ENCODE results near the gene ARPC4.
A peak's percentile ranks its signal among the peaks of the same experiment; 100 is the strongest.

ARPC4 gene

DNA sequence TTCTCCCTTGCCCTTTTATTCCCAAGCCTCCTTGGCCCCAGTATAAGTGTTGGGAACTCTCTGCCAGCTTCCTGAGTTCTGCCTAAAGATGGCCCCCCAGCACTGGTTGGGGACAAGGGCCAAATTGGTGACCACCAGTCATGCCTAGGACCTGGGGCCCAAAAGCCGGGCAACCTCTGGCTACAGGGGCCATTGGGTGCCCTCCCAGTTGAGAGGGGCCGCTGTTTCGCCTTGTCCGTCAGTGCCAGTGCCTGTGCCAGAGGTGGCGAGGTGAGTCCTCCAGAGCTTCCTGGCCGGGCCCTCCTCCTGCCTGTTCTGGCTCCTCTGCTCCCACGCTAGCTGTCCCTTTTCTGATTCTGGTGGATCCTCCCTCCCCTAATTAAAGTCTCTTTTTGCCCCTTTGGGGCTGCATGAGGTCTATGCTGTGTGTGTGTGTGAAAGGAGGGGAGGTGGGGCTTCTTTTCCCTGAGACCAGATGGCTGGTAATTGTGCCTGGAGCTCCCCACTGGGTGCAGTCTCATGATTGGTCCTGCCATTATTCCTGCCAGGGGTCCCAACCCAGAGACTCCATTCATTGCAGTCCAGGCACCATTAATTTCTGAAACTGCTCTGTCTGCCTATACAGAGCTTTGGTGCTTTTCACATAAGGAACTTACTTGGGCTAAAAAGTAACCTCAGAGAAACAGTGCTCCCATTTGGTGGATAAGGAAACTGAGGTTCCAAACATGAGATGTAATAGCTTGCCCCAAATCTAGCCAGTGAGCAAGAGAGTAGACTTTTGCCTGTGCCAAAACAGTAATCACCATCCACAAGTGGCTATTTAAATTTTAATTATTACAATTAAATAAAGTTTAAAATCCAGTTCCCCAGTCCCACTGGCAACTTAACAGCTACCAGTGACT lies 14.1 kb downstream of the ARPC4 start:
- H3K27ac ChIP-seq (ENCODE audit: low read depth in 2 of 2, low read length in 2 of 2) = no peak overlapping the region
- H3K4me1 ChIP-seq (ENCODE audit: control insufficient read depth in 2 of 2, insufficient read depth in 2 of 2, low read length in 2 of 2) = peaks cover 16 to 22% of the 10 kb centered on the region in 2 donors
- no peak overlapping the region for H3K9ac ChIP-seq (ENCODE audit: low read depth in 1 of 2, low read length in 2 of 2)
- H3K36me3 ChIP-seq (ENCODE audit: control insufficient read depth in 2 of 2, insufficient read depth in 2 of 2, low read length in 2 of 2) = peaks cover 38 to 42% of the 10 kb centered on the region in 2 donors
- H3K27me3 ChIP-seq (ENCODE audit: control insufficient read depth in 2 of 2, insufficient read depth in 2 of 2, low read length in 2 of 2) = no peaks in the 10 kb centered on the region
- H3K9me3 ChIP-seq (ENCODE audit: control insufficient read depth in 2 of 2, low read length in 2 of 2) = no peaks in the 10 kb centered on the region
- no peak overlapping the region for H3K4me3 ChIP-seq (ENCODE audit: low read length in 2 of 2)

DNA sequence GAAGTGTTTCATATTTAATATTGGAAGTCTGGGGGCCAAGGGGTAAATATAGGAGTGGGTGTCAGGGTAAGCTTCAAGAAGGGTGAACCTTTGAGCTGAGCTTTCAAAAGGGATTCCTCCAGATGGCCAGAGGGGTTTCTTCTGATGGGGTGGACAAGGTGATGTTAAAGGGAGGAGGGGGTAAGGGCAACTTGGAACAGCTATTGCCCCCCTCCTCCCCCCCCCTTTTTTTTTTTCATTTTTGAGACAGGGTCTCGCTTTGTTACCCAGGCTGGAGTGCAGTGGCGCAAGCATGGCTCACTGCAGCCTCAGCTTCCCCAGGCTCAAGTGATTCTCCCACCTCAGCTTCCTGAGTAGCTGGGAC lies 15.1 kb downstream of the ARPC4 start:
- peaks cover 16 to 22% of the 10 kb centered on the region in 2 donors for H3K4me1 ChIP-seq (ENCODE audit: control insufficient read depth in 2 of 2, insufficient read depth in 2 of 2, low read length in 2 of 2)

DNA sequence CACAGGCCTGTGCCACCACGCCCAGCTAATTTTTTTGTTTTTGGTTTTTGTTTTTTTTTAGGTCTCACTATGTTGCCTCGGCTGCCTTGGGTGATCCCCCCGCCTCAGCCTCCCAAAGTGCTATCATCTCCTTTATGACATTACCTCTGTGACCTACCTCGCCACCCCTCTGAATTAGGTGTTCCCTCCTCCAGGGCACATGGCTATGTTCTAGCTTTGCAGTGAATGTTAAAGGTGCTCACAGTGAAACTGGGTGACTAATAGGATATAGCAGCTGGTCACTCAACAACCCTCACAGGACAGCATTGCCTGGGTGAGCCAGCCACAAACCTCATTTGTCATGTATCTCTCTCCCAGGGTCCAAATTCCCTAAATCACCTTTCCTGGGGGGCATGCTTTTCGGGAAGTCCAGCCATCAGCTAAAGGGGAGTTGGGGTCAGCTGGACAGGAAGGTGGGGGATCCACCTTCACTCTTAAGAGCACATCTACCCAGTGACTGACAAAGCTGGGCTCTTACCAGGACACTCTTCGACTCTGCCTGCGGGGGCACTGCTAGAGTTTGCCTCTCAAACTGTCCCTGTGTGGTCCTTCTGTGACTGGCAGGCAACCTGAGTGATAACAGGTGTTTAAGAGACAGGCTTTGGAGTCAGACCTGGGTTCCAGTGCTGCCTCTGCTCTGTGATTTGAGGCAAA lies 15.6 kb downstream of the ARPC4 start:
- Histone ChIP-seq H3K36me3 (ENCODE audit: control insufficient read depth in 2 of 2, insufficient read depth in 2 of 2, low read length in 2 of 2) (peaks cover 36 to 41% of the 10 kb centered on the region in 2 donors), H3K4me3 (ENCODE audit: low read length in 2 of 2) (peak overlapping the region in 1 of 2 donors; percentile 77), H3K9ac (ENCODE audit: low read depth in 1 of 2, low read length in 2 of 2) (peak overlapping the region; percentile 74 to 85), H3K4me1 (ENCODE audit: control insufficient read depth in 2 of 2, insufficient read depth in 2 of 2, low read length in 2 of 2) (peaks cover 16 to 22% of the 10 kb centered on the region in 2 donors), H3K27ac (ENCODE audit: low read depth in 2 of 2, low read length in 2 of 2) (peak overlapping the region; percentile 94 to 97), H3K27me3 (ENCODE audit: control insufficient read depth in 2 of 2, insufficient read depth in 2 of 2, low read length in 2 of 2) (no peaks in the 10 kb centered on the region), H3K9me3 (ENCODE audit: control insufficient read depth in 2 of 2, low read length in 2 of 2) (no peaks in the 10 kb centered on the region)

More for the DNA sequence above, 15.1 kb downstream of the ARPC4 start:
- no peak overlapping the region for H3K9ac ChIP-seq (ENCODE audit: low read depth in 1 of 2, low read length in 2 of 2)
- no peaks in the 10 kb centered on the region for H3K9me3 ChIP-seq (ENCODE audit: control insufficient read depth in 2 of 2, low read length in 2 of 2)
- H3K4me3 ChIP-seq (ENCODE audit: low read length in 2 of 2) = no peak overlapping the region
- H3K27me3 ChIP-seq (ENCODE audit: control insufficient read depth in 2 of 2, insufficient read depth in 2 of 2, low read length in 2 of 2) = no peaks in the 10 kb centered on the region
- no peak overlapping the region for H3K27ac ChIP-seq (ENCODE audit: low read depth in 2 of 2, low read length in 2 of 2)
- H3K36me3 ChIP-seq (ENCODE audit: control insufficient read depth in 2 of 2, insufficient read depth in 2 of 2, low read length in 2 of 2) = peaks cover 40 to 43% of the 10 kb centered on the region in 2 donors

DNA sequence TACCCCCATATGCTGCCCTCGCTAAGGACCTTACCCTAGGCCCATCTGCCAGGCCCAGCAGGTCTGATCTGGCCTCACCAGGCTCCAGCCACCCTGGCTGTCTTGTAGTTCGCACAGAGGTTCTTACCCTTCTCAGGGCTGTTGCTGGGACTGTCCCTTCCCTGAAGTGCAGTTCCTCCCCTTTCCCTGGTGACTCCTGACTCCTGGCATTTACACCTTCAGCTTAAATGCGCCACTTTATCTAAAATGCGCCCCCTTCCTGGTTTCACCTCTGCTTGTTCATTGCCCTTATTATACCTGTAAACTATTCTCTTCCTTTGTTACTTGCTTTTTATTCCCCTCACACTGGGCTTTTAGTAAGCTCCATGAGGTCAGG lies 16.3 kb downstream of the ARPC4 start:
- Histone ChIP-seq H3K9ac (ENCODE audit: low read depth in 1 of 2, low read length in 2 of 2) (peak overlapping the region; percentile 74 to 85), H3K27me3 (ENCODE audit: control insufficient read depth in 2 of 2, insufficient read depth in 2 of 2, low read length in 2 of 2) (no peaks in the 10 kb centered on the region), H3K27ac (ENCODE audit: low read depth in 2 of 2, low read length in 2 of 2) (peak overlapping the region; percentile 94 to 97), H3K9me3 (ENCODE audit: control insufficient read depth in 2 of 2, low read length in 2 of 2) (no peaks in the 10 kb centered on the region), H3K4me1 (ENCODE audit: control insufficient read depth in 2 of 2, insufficient read depth in 2 of 2, low read length in 2 of 2) (peaks cover 16 to 22% of the 10 kb centered on the region in 2 donors), H3K4me3 (ENCODE audit: low read length in 2 of 2) (peak overlapping the region; percentile 67 to 77), H3K36me3 (ENCODE audit: control insufficient read depth in 2 of 2, insufficient read depth in 2 of 2, low read length in 2 of 2) (peaks cover 29 to 34% of the 10 kb centered on the region in 2 donors)

DNA sequence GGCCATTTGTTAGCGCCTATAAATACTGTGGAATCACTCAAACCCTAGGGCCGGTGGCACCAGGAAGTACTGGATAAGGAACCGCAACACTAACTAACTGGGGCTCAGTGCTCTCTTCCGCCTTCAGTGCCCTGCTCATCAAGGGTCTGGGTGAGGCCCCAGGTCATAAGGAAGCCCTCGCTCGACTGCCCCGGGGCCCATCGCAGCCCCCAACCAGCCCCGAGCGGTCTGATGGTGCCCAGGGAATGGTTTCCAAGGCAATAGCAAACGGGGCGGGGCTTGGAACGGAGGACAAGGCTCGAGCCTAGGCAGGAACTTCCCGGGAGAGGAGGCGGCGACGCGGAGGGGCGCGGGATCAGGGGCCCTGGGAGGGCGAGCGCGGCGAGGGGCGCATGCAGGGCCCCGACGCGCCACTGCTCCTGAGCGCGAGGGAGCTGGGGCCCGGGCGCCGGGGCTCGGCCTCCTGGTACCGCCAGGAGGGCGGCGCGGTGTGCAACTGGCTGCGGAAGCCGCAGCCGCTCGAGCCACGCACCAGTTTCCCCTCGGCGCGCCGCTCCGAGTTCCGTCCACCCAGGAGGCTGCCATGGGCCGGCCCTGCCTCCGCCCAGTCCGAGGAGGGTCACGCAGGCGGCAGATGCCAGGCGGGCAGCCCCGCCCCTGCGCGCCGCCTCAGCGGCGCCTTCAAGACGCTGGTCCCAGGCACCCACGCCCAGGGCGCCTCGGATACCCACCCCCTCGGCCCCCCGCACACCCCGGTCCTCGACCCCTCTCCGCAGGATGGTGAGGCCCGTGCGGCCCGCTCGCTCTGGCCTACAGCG lies 16.9 kb downstream of the ARPC4 start, which contains the start of gene TTLL3:
TSS of gene TTLL3 (plus strand) at position 648 of the 818 bp plus-strand sequence. CDS start 400 bp downstream, outside the sequence.
- no peaks in the 10 kb centered on the region for H3K9me3 ChIP-seq (ENCODE audit: control insufficient read depth in 2 of 2, low read length in 2 of 2)
- H3K27ac ChIP-seq (ENCODE audit: low read depth in 2 of 2, low read length in 2 of 2) = peak within 1 kb of the TSS; percentile 94 to 97
- H3K4me3 ChIP-seq (ENCODE audit: low read length in 2 of 2) = peak within 1 kb of the TSS; percentile 67 to 77
- H3K36me3 ChIP-seq (ENCODE audit: control insufficient read depth in 2 of 2, insufficient read depth in 2 of 2, low read length in 2 of 2) = peaks cover 23 to 28% of the 10 kb centered on the region in 2 donors
- H3K27me3 ChIP-seq (ENCODE audit: control insufficient read depth in 2 of 2, insufficient read depth in 2 of 2, low read length in 2 of 2) = no peaks in the 10 kb centered on the region
- peaks cover 16 to 22% of the 10 kb centered on the region in 2 donors for H3K4me1 ChIP-seq (ENCODE audit: control insufficient read depth in 2 of 2, insufficient read depth in 2 of 2, low read length in 2 of 2)
- H3K9ac ChIP-seq (ENCODE audit: low read depth in 1 of 2, low read length in 2 of 2) = peak within 1 kb of the TSS; percentile 74 to 85

DNA sequence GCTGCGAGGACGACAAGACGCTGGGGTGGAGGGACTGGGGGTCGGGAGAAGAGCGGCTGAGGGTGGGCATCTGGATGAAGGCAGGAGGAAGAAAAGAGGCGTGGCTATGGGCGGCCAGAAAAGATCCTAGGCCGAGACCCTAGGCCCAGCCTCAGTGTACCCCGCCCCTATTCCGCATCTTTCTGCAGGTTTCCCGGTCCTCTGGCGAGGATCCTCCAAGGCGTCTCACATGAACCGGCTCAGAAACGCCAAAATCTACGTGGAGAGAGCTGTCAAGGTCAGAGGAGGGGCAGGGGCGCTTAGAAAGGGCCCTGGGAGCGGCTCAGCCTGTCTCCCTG lies 17.5 kb downstream of the ARPC4 start:
- peaks cover 16 to 22% of the 10 kb centered on the region in 2 donors for H3K4me1 ChIP-seq (ENCODE audit: control insufficient read depth in 2 of 2, insufficient read depth in 2 of 2, low read length in 2 of 2)
- H3K9ac ChIP-seq (ENCODE audit: low read depth in 1 of 2, low read length in 2 of 2) = peak overlapping the region; percentile 63 to 85
- no peaks in the 10 kb centered on the region for H3K27me3 ChIP-seq (ENCODE audit: control insufficient read depth in 2 of 2, insufficient read depth in 2 of 2, low read length in 2 of 2)
- peak overlapping the region; percentile 67 to 77 for H3K4me3 ChIP-seq (ENCODE audit: low read length in 2 of 2)
- no peaks in the 10 kb centered on the region for H3K9me3 ChIP-seq (ENCODE audit: control insufficient read depth in 2 of 2, low read length in 2 of 2)
- H3K36me3 ChIP-seq (ENCODE audit: control insufficient read depth in 2 of 2, insufficient read depth in 2 of 2, low read length in 2 of 2) = peaks cover 17 to 22% of the 10 kb centered on the region in 2 donors
- peak overlapping the region; percentile 94 to 97 for H3K27ac ChIP-seq (ENCODE audit: low read depth in 2 of 2, low read length in 2 of 2)

DNA sequence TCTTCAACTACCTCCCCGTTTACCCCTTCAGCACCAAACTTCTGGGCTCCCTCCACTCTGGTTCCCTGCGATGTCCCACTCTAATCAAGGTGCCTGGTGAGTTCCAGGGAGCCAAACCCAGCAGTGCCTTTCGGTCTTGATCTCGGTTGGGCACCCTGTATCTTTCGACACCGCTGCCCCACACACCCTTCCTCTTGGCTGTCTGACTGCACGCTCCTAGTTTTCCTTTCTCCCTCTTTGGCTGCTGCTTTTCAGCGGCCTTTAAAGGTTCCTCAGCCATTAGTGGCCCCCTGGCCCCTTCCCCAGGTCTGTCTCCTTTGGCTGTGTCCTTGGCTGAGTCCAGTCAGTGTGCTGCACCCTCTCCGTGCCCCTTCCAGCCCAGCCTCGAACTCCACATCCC lies 18.0 kb downstream of the ARPC4 start:
- H3K9ac ChIP-seq (ENCODE audit: low read depth in 1 of 2, low read length in 2 of 2) = peak overlapping the region; percentile 63 to 85

DNA sequence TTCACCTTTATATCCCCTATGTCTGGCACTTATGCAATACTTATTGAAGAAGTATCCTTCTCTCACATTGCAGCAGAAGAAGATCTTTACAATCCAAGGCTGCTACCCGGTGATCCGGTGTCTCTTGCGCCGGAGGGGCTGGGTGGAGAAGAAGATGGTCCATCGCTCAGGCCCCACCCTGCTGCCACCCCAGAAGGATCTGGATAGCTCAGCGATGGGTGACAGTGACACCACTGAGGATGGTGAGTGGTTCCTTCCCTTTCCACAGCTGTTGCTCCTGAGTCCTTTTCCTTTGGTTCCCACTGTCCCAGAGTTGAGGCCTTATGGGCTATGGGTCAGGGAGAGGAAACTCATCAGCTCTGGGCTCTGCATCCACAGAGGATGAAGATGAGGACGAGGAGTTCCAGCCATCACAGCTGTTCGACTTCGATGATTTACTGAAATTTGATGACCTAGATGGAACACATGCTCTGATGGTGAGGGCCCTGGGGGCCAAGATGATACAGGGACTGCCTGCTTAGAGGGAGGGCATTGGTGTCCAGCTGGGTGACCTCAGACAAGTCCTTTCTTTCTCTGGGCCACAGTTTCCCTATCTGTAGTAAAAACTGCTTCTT lies 20.1 kb downstream of the ARPC4 start:
- peaks cover 16 to 22% of the 10 kb centered on the region in 2 donors for H3K4me1 ChIP-seq (ENCODE audit: control insufficient read depth in 2 of 2, insufficient read depth in 2 of 2, low read length in 2 of 2)
- no peak overlapping the region for H3K9ac ChIP-seq (ENCODE audit: low read depth in 1 of 2, low read length in 2 of 2)
- peaks cover 4% of the 10 kb centered on the region in 2 donors for H3K36me3 ChIP-seq (ENCODE audit: control insufficient read depth in 2 of 2, insufficient read depth in 2 of 2, low read length in 2 of 2)

More for the DNA sequence above, 18.0 kb downstream of the ARPC4 start:
- Histone ChIP-seq H3K4me1 (ENCODE audit: control insufficient read depth in 2 of 2, insufficient read depth in 2 of 2, low read length in 2 of 2) (peaks cover 16 to 22% of the 10 kb centered on the region in 2 donors), H3K27me3 (ENCODE audit: control insufficient read depth in 2 of 2, insufficient read depth in 2 of 2, low read length in 2 of 2) (no peaks in the 10 kb centered on the region), H3K4me3 (ENCODE audit: low read length in 2 of 2) (peak overlapping the region; percentile 67 to 77), H3K27ac (ENCODE audit: low read depth in 2 of 2, low read length in 2 of 2) (no peak overlapping the region), H3K9me3 (ENCODE audit: control insufficient read depth in 2 of 2, low read length in 2 of 2) (no peaks in the 10 kb centered on the region), H3K36me3 (ENCODE audit: control insufficient read depth in 2 of 2, insufficient read depth in 2 of 2, low read length in 2 of 2) (peaks cover 13 to 18% of the 10 kb centered on the region in 2 donors)

DNA sequence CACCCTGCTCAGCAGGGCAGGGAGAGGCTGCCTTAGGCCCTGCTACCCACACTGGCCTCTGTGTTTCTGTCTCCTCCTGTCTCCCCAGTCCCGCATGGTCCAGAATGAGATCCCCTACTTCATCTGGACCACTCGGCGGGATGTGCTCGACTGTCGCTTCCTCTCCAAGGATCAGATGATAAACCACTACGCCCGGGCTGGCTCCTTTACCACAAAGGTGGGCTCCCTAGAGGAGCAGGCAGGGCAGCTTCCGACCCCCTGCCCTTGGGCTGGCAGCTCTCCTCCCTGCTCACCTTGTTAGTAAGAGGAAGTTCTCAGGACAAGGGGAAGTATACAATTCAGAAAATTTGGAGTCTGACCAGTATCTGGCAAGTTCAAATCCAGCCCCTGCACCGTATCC lies 23.1 kb downstream of the ARPC4 start:
- Histone ChIP-seq H3K9ac (ENCODE audit: low read depth in 1 of 2, low read length in 2 of 2) (no peak overlapping the region), H3K27ac (ENCODE audit: low read depth in 2 of 2, low read length in 2 of 2) (no peak overlapping the region), H3K4me1 (ENCODE audit: control insufficient read depth in 2 of 2, insufficient read depth in 2 of 2, low read length in 2 of 2) (peaks cover 0 to under 1% of the 10 kb centered on the region in 2 donors), H3K4me3 (ENCODE audit: low read length in 2 of 2) (no peak overlapping the region), H3K9me3 (ENCODE audit: control insufficient read depth in 2 of 2, low read length in 2 of 2) (no peaks in the 10 kb centered on the region), H3K27me3 (ENCODE audit: control insufficient read depth in 2 of 2, insufficient read depth in 2 of 2, low read length in 2 of 2) (no peaks in the 10 kb centered on the region), H3K36me3 (ENCODE audit: control insufficient read depth in 2 of 2, insufficient read depth in 2 of 2, low read length in 2 of 2) (peaks cover 10 to 13% of the 10 kb centered on the region in 2 donors)

More for the DNA sequence above, 20.1 kb downstream of the ARPC4 start:
- Histone ChIP-seq H3K9me3 (ENCODE audit: control insufficient read depth in 2 of 2, low read length in 2 of 2) (no peaks in the 10 kb centered on the region), H3K27ac (ENCODE audit: low read depth in 2 of 2, low read length in 2 of 2) (no peak overlapping the region), H3K27me3 (ENCODE audit: control insufficient read depth in 2 of 2, insufficient read depth in 2 of 2, low read length in 2 of 2) (no peaks in the 10 kb centered on the region), H3K4me3 (ENCODE audit: low read length in 2 of 2) (no peak overlapping the region)

Data from mucosa of rectum (tissue), 2 donors.